SU-DHL-6 (cell line): ENCODE results near the gene OR9Q1.

Experiments
- EZH2phosphoT487 ChIP-seq: fragments of 200-600 bp; sonication (generic), shearing (Covaris generic); conservative IDR thresholded peaks from 2 replicates; pipeline ENCODE4 v1.6.1; 2018; ENCODE audit warnings: mild to moderate bottlenecking, antibody characterized with exemption, low read length, moderate library complexity, mixed read lengths
- TF ChIP-seq, protein P1 (sequence below): fragments of 200-600 bp; sonication (generic); IDR thresholded peaks from one replicate; pipeline ENCODE4 v1.5.1; 2017; ENCODE audit warnings: antibody characterized with exemption, mild to moderate bottlenecking, low read length, moderate library complexity; ENCODE audit not compliant: insufficient read depth, poor library complexity, severe bottlenecking

DNA sequence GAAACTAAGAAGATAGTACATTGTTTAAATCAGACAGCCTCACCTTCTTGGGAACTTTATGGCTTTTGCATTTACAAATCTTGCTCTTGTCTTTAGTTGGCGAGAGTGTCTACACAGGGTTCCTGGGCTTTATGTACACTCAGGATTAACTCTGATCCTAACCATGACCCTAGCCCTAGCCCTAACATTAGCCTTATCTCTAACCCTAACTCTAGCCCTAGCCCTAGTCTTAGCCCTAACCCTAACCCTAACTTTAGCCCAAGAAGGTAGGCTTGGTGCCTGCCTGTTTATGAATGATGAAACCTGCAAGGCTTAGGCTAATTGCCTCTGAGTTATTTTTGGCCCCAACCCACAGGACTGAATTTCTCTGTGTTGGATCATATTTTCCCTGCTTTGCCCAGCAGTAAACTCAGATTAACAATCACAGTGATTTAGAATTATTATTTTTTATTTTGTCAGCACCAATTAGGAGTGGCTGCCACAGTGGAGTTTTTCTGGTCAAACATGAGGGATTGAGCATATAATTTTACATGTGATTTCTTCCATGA is 44.1 kb upstream of the OR9Q1 start:
- TF ChIP-seq, protein P1, sequence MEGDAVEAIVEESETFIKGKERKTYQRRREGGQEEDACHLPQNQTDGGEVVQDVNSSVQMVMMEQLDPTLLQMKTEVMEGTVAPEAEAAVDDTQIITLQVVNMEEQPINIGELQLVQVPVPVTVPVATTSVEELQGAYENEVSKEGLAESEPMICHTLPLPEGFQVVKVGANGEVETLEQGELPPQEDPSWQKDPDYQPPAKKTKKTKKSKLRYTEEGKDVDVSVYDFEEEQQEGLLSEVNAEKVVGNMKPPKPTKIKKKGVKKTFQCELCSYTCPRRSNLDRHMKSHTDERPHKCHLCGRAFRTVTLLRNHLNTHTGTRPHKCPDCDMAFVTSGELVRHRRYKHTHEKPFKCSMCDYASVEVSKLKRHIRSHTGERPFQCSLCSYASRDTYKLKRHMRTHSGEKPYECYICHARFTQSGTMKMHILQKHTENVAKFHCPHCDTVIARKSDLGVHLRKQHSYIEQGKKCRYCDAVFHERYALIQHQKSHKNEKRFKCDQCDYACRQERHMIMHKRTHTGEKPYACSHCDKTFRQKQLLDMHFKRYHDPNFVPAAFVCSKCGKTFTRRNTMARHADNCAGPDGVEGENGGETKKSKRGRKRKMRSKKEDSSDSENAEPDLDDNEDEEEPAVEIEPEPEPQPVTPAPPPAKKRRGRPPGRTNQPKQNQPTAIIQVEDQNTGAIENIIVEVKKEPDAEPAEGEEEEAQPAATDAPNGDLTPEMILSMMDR: no peak
- no peak for TF ChIP-seq EZH2phosphoT487
